DND-41 (cell line): ENCODE data around the gene GGA2.

Experiments used
- CTCF ChIP-seq: IDR thresholded peaks from 2 replicates; pipeline ENCODE4 v1.5.1; 2012; ENCODE audit warnings: borderline replicate concordance, low read length, moderate library complexity, mild to moderate bottlenecking; ENCODE audit not compliant: poor library complexity, severe bottlenecking; ENCODE audit errors: extremely low read depth
- EZH2 ChIP-seq: IDR thresholded peaks from 3 replicates; pipeline ENCODE4 v1.6.1; 2012; ENCODE audit warnings: borderline replicate concordance, low read depth, mild to moderate bottlenecking, moderate library complexity, low read length, inconsistent platforms; ENCODE audit not compliant: severe bottlenecking

- TF ChIP-seq CTCF (no peak), EZH2 (no peak)
These were observed 40.5 kb downstream of the GGA2 start for GRCh38 chr16:23469814-23470213.
